HepG2 (cell line): Measurements from ENCODE around the gene RPL26. TPM values are rescaled to one million over a fixed set of nuclear protein-coding genes. Genes with fewer than 3 reads are reported as not detected.

Experiments
- CHD4 ChIP-seq: fragments of 200-600 bp; sonication (generic); IDR thresholded peaks from 2 replicates; pipeline ENCODE4 v1.7.0; 2017; ENCODE audit warnings: mild to moderate bottlenecking, low read length, borderline replicate concordance
- DMAP1 ChIP-seq: IDR thresholded peaks from 2 replicates; pipeline ENCODE4 v1.6.1; 2016
- DPF2 ChIP-seq: sonication (generic); formaldehyde crosslinking; IDR thresholded peaks from 2 replicates; pipeline ENCODE4 v1.4.0; 2020; ENCODE audit warnings: mild to moderate bottlenecking, low read depth, missing genetic modification reagents, borderline replicate concordance
- ETV5 ChIP-seq: IDR thresholded peaks from 2 replicates; pipeline ENCODE4 v1.6.1; 2018; ENCODE audit warnings: missing biosample characterization, missing genetic modification reagents, inconsistent platforms, borderline replicate concordance
- FLYWCH1 ChIP-seq: sonication (generic); formaldehyde crosslinking; IDR thresholded peaks from 2 replicates; pipeline ENCODE4 v1.8.1; 2023; ENCODE audit warnings: mild to moderate bottlenecking, missing genetic modification reagents
- GABPA ChIP-seq, 2 experiments: IDR thresholded peaks; 2 replicates each; pipeline ENCODE4 v1.6.1; 2011 to 2016; ENCODE audit warnings: low read depth in 2 of 2, low read length in 1 of 2, missing biosample characterization in 1 of 2, missing genetic modification characterization in 1 of 2
- HMG20A ChIP-seq: IDR thresholded peaks from 2 replicates; pipeline ENCODE4 v1.6.1; 2016; ENCODE audit warnings: borderline replicate concordance
- HOXA5 ChIP-seq: sonication (generic); formaldehyde crosslinking; IDR thresholded peaks from 2 replicates; pipeline ENCODE4 v1.4.0; 2020; ENCODE audit warnings: missing genetic modification reagents
- MAFF ChIP-seq: IDR thresholded peaks from 2 replicates; pipeline ENCODE4 v1.6.1; 2011; ENCODE audit warnings: low read depth, low read length, improper control_type of control experiment
- NFE2L1 ChIP-seq: sonication (generic); formaldehyde crosslinking; IDR thresholded peaks from 2 replicates; pipeline ENCODE4 v1.4.0; 2020; ENCODE audit warnings: missing genetic modification reagents, mild to moderate bottlenecking, borderline replicate concordance
- PAF1 ChIP-seq: IDR thresholded peaks from 2 replicates; pipeline ENCODE4 v1.6.1; 2016; ENCODE audit warnings: missing genetic modification reagents, missing compliant biosample characterization
- POLR2AphosphoS2 ChIP-seq: IDR thresholded peaks from 2 replicates; pipeline ENCODE4 v1.6.1; 2011; ENCODE audit warnings: low read depth, low read length, improper control_type of control experiment
- TBP ChIP-seq: sonication (generic); formaldehyde crosslinking; IDR thresholded peaks from 2 replicates; pipeline ENCODE4 v1.5.0; 2020; ENCODE audit warnings: missing genetic modification reagents
- THYN1 ChIP-seq: sonication (generic); formaldehyde crosslinking; IDR thresholded peaks from 2 replicates; pipeline ENCODE4 v1.8.1; 2023; ENCODE audit warnings: low read depth, mild to moderate bottlenecking, moderate library complexity, missing genetic modification reagents, borderline replicate concordance
- TOPORS ChIP-seq: sonication (generic); formaldehyde crosslinking; IDR thresholded peaks from 2 replicates; pipeline ENCODE4 v1.8.0; 2023; ENCODE audit warnings: mild to moderate bottlenecking, missing genetic modification reagents
- ZFP36L2 ChIP-seq: sonication (generic); formaldehyde crosslinking; IDR thresholded peaks from 2 replicates; pipeline ENCODE4 v1.4.0; 2020; ENCODE audit warnings: missing genetic modification reagents
- ZNF274 ChIP-seq: sonication (generic); formaldehyde crosslinking; IDR thresholded peaks from 2 replicates; pipeline ENCODE4 v1.5.1; 2020; ENCODE audit warnings: mild to moderate bottlenecking, missing genetic modification reagents
- ZNF768 ChIP-seq: sonication (generic); formaldehyde crosslinking; IDR thresholded peaks from 2 replicates; pipeline ENCODE4 v1.4.0; 2020; ENCODE audit warnings: missing genetic modification reagents
- ZNF841 ChIP-seq: sonication (generic); formaldehyde crosslinking; IDR thresholded peaks from 2 replicates; pipeline ENCODE4 v1.8.1; 2023; ENCODE audit warnings: missing genetic modification reagents, borderline replicate concordance
- polyA plus RNA-seq, 8 experiments: library from polyadenylated mRNA; depleted of rRNA in 3 of 8; stranded (reverse) in 7 of 8; unstranded in 1 of 8; fragments of >200 nt; fragmentation: Illumina TruSeq in 4 of 8; extraction: Trizol in 4 of 8; gene quantifications; 2 replicates each; pipeline versions ENCODE4 v1.2.1 to v1.2.3, GENCODE V29; 2011 to 2016; ENCODE audit warnings: low read depth in 4 of 8, missing spikeins in 1 of 8, mixed read lengths in 1 of 8; ENCODE audit not compliant: insufficient read depth in 1 of 8
- total RNA-seq, 5 experiments: library from RNA; depleted of rRNA; stranded (reverse); fragments of >200 nt; fragmentation: Illumina TruSeq; extraction: Trizol; gene quantifications; 2 replicates each; pipeline ENCODE4 v1.2.3, GENCODE V29; 2016; ENCODE audit warnings: low read depth in 1 of 5
- TF ChIP-seq, protein P1 (sequence below): sonication (generic); formaldehyde crosslinking; IDR thresholded peaks from 2 replicates; pipeline ENCODE4 v1.8.0; 2022; ENCODE audit warnings: missing genetic modification reagents, mild to moderate bottlenecking, borderline replicate concordance
- TF ChIP-seq, protein P2 (sequence below): IDR thresholded peaks from 2 replicates; pipeline ENCODE4 v1.6.1; 2016; ENCODE audit warnings: missing compliant biosample characterization, missing genetic modification reagents, borderline replicate concordance
- TF ChIP-seq, protein P3 (sequence below): sonication (generic); formaldehyde crosslinking; IDR thresholded peaks from 2 replicates; pipeline ENCODE4 v1.9.0; 2021; ENCODE audit warnings: mild to moderate bottlenecking, missing genetic modification reagents

Gene RPL26
- total and polyA plus RNA-seq, 2 of the 13 experiments (the other 11 are each of a cell fraction or from before 2014, with no cell fraction given), result 2,817 to 3,529 TPM

DNA sequence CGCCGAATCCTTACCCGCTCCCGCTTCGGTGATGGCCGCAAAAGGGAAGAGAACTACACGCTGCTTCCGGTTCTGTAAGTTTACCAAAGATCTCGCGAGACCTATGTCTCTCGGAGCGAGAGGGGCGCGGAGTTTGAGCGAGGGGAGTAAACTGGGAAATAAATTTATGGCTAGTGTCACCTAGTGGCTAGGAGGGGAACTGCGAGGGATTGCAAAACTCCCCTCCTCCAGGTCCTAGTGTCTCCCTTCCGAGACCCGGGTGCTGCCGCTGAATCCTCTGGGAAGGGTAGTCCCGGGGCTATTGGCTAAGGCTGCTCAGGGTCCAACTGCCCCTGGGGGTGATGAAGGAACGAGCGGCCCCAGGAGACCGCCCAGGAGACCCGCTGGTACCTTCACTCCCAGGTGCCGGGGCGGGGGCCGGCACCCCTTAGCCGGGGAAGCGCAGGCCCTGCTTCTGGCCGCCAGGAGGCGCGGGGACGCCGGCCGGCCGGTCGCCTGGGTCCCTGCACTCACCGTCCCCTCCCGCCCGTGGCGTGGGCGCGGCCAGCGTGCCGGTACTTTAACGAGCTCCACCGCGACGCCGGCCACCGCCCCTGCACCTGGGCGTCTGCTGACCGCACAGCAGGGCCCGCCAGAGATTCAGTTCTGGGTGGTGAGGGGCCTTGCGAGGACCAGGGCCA lies at the start of gene RPL26 (continued):
- no peak for TF ChIP-seq FLYWCH1
- peak; percentile 60; the same call in 1 of the 2 replicates for TF ChIP-seq HOXA5 (CRISPR knock-in tag)
- peak; percentile 55 for TF ChIP-seq TOPORS (CRISPR knock-in tag)
- TF ChIP-seq THYN1 (CRISPR knock-in tag), result no peak
- TF ChIP-seq PAF1 (CRISPR knock-in tag), result no peak
- no peak for TF ChIP-seq MAFF
- TF ChIP-seq ZNF768 (CRISPR knock-in tag), result peak; percentile 66; the same call in 1 of the 2 replicates
- no peak for TF ChIP-seq DPF2 (CRISPR knock-in tag)
- TF ChIP-seq, protein P1, sequence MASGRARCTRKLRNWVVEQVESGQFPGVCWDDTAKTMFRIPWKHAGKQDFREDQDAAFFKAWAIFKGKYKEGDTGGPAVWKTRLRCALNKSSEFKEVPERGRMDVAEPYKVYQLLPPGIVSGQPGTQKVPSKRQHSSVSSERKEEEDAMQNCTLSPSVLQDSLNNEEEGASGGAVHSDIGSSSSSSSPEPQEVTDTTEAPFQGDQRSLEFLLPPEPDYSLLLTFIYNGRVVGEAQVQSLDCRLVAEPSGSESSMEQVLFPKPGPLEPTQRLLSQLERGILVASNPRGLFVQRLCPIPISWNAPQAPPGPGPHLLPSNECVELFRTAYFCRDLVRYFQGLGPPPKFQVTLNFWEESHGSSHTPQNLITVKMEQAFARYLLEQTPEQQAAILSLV (CRISPR knock-in tag), result peak; percentile 51; the same call in 1 of the 2 replicates
- TF ChIP-seq CHD4, result no peak
- TF ChIP-seq ZFP36L2, result no peak
- TF ChIP-seq DMAP1 (CRISPR knock-in tag), result peak; percentile 85
- TF ChIP-seq TBP (CRISPR knock-in tag), result no peak
- TF ChIP-seq ETV5 (CRISPR knock-in tag), result peak; percentile 79
- peak; percentile 82; the same call in 1 of the 2 replicates for TF ChIP-seq POLR2AphosphoS2
- TF ChIP-seq ZNF841 (CRISPR knock-in tag), result no peak
- TF ChIP-seq, protein P2, sequence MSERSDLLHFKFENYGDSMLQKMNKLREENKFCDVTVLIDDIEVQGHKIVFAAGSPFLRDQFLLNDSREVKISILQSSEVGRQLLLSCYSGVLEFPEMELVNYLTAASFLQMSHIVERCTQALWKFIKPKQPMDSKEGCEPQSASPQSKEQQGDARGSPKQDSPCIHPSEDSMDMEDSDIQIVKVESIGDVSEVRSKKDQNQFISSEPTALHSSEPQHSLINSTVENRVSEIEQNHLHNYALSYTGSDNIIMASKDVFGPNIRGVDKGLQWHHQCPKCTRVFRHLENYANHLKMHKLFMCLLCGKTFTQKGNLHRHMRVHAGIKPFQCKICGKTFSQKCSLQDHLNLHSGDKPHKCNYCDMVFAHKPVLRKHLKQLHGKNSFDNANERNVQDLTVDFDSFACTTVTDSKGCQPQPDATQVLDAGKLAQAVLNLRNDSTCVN (CRISPR knock-in tag), result no peak
- TF ChIP-seq GABPA (IDR thresholded peaks at IDR 0.05; ENCODE audit: low read depth, low read length), result peak; percentile 71
- peak; percentile 94 for TF ChIP-seq GABPA (CRISPR knock-in tag; IDR thresholded peaks at IDR 0.05; ENCODE audit: low read depth)
- TF ChIP-seq HMG20A (CRISPR knock-in tag), result 0 out of 2 replicates have a peak, but pooled peaks have one; percentile 27
- no peak for TF ChIP-seq ZNF274 (CRISPR knock-in tag)
- TF ChIP-seq, protein P3, sequence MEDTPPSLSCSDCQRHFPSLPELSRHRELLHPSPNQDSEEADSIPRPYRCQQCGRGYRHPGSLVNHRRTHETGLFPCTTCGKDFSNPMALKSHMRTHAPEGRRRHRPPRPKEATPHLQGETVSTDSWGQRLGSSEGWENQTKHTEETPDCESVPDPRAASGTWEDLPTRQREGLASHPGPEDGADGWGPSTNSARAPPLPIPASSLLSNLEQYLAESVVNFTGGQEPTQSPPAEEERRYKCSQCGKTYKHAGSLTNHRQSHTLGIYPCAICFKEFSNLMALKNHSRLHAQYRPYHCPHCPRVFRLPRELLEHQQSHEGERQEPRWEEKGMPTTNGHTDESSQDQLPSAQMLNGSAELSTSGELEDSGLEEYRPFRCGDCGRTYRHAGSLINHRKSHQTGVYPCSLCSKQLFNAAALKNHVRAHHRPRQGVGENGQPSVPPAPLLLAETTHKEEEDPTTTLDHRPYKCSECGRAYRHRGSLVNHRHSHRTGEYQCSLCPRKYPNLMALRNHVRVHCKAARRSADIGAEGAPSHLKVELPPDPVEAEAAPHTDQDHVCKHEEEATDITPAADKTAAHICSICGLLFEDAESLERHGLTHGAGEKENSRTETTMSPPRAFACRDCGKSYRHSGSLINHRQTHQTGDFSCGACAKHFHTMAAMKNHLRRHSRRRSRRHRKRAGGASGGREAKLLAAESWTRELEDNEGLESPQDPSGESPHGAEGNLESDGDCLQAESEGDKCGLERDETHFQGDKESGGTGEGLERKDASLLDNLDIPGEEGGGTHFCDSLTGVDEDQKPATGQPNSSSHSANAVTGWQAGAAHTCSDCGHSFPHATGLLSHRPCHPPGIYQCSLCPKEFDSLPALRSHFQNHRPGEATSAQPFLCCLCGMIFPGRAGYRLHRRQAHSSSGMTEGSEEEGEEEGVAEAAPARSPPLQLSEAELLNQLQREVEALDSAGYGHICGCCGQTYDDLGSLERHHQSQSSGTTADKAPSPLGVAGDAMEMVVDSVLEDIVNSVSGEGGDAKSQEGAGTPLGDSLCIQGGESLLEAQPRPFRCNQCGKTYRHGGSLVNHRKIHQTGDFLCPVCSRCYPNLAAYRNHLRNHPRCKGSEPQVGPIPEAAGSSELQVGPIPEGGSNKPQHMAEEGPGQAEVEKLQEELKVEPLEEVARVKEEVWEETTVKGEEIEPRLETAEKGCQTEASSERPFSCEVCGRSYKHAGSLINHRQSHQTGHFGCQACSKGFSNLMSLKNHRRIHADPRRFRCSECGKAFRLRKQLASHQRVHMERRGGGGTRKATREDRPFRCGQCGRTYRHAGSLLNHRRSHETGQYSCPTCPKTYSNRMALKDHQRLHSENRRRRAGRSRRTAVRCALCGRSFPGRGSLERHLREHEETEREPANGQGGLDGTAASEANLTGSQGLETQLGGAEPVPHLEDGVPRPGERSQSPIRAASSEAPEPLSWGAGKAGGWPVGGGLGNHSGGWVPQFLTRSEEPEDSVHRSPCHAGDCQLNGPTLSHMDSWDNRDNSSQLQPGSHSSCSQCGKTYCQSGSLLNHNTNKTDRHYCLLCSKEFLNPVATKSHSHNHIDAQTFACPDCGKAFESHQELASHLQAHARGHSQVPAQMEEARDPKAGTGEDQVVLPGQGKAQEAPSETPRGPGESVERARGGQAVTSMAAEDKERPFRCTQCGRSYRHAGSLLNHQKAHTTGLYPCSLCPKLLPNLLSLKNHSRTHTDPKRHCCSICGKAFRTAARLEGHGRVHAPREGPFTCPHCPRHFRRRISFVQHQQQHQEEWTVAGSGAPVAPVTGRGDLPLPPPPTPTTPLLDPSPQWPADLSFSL (CRISPR knock-in tag), result no peak
- no peak for TF ChIP-seq NFE2L1 (CRISPR knock-in tag)
